ENCODE data around the gene ZNF22.

GRCh38 chr10:44993922-44994751, 6.6 kb upstream of the ZNF22 start:
- TF ChIP-seq ELF4 (IDR thresholded peaks at IDR 0.05), result no peak
- TF ChIP-seq SP1 (IDR thresholded peaks at IDR 0.05), result no peak
- no peak for TF ChIP-seq CTBP1 (IDR thresholded peaks at IDR 0.05; ENCODE audit: borderline replicate concordance)
- TF ChIP-seq FOXK2 (IDR thresholded peaks at IDR 0.05), result no peak
- no peak for TF ChIP-seq FOXM1 (IDR thresholded peaks at IDR 0.05; ENCODE audit: borderline replicate concordance)
- no peak for TF ChIP-seq FOXA1 (IDR thresholded peaks at IDR 0.05)
- no peak for TF ChIP-seq HDGF (IDR thresholded peaks at IDR 0.05; ENCODE audit: borderline replicate concordance)
- TF ChIP-seq ZNF384 (IDR thresholded peaks at IDR 0.05), result no peak
- TF ChIP-seq TARDBP (IDR thresholded peaks at IDR 0.05), result no peak
- TF ChIP-seq NFRKB (IDR thresholded peaks at IDR 0.05), result no peak
- TF ChIP-seq L3MBTL2 (conservative IDR thresholded peaks at IDR 0.05), result no peak

Data from HEK293T (cell line).